GM18951 (cell line): ENCODE data around the gene IL1RL2.

Source experiments
- POLR2A ChIP-seq: IDR thresholded peaks from 4 replicates; pipeline ENCODE4 v1.6.1; 2011; ENCODE audit warnings: mild to moderate bottlenecking; ENCODE audit not compliant: insufficient read length, insufficient read depth; ENCODE audit errors: extremely low read depth
- in situ Hi-C: fragments of 300-500 bp; cut with MboI; formaldehyde crosslinking; loops from one replicate; pipeline ENCODE4 v1.12.0; 2022; ENCODE audit warnings: low sequenced_read_pairs, mixed read lengths, inconsistent platforms; ENCODE audit not compliant: unreplicated experiment

The IL1RL2 gene

DNA sequence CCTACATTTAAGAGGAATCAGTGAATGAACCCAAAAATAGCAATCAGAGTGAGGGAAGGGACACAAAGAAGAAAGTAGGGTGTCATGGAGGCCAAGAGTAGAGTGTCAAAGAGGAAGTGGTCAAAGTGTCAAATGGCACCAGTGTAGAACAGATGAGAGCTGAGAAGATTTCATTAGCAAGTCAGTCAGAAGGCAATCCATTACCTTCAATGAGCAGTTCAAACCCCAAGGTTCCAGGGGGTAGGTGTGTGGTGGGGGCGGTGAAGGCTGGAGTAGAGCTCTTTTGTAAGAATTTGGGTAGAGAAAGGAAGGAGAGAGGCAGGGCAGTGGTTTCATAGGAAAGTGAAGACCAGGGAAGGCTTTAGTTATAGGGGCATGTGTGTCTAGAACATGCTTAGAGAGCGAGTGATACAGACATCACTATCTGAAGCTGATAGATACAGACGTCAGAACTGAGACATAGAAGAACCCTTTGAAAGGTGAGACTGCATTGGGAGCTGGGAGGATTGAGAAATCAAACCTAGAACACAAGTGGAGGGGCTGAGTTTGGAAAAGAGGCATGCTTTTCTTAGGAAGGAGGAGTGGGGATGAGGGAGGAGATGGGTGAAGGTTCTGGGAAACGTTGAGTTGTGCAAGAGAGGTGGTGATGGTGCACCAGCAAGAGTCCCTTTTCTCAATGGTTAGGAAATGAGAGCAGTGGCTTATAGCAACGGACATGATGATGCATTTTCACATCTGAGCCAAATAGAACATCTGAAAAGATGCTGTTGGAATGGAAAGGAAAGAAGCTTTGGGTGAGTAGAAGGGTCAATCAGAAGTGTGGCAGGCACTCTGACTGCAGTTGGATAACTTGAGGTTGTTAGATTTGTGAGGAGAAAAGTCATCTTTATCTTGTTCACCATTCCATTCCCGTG, 75.7 kb downstream of the IL1RL2 start:
- in situ Hi-C loops: no loop called here
- TF ChIP-seq POLR2A: no peak

DNA sequence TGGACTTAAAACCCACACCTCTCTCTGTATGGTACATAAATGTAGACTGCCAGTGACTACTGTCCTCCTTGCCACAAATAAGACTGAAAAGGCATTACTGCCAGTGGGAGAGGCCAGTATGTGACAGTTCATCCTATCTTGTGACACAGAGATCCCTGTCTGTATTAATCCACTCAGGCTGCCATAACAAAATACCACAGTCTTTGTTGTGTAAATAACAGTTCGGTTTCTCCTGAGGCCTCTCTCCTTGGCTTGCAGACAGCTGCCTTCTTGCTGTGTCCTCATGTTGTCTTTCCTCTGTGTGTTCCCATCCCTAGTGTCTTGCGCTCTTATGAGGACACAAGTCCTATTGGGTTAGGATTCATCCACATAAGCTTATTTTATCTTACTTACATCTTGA, 78.1 kb downstream of the IL1RL2 start:
- in situ Hi-C loops: no loop called here
- no peak for TF ChIP-seq POLR2A

DNA sequence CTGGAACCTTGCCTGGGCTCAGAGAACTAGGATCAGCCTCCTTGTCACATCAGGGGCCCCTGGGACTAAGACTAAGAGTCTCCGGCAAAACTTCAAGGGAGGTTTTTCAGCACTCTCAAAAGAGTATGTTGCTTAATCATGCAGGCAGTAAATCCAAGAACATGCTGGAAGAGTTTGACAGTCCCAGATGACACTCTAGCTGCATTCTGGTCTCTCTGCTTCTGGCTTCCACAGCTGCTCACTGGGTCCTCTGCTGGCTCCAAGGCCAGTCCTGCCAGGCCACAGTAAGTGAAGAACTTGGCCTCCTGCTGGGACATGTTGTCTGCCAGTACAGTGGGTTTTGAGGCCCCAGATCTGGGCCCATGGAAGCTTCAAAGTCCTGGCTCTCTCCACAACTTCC, 79.4 kb downstream of the IL1RL2 start:
- in situ Hi-C loops: no loop called here
- no peak for TF ChIP-seq POLR2A

DNA sequence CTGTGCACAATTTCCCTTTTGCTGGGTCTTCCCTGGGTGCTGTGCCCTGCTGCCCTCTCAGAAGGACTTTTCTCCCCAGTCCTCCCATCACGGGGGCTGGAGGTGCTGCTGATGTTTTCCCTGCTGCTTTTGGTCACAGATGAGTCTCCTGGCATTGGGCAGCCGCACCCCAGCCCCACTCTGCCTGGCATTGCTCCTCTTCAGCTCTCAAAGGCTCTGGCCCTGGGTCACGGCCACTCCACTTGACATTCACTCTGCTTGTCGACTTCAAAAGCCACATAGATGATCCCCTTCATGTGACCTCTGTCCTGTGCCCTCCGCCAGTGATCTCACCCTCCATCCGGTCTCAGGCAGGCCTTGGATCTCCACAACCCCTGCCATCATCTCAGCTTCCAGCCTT, 81.0 kb downstream of the IL1RL2 start:
- in situ Hi-C loops: no loop called here
- TF ChIP-seq POLR2A: no peak

DNA sequence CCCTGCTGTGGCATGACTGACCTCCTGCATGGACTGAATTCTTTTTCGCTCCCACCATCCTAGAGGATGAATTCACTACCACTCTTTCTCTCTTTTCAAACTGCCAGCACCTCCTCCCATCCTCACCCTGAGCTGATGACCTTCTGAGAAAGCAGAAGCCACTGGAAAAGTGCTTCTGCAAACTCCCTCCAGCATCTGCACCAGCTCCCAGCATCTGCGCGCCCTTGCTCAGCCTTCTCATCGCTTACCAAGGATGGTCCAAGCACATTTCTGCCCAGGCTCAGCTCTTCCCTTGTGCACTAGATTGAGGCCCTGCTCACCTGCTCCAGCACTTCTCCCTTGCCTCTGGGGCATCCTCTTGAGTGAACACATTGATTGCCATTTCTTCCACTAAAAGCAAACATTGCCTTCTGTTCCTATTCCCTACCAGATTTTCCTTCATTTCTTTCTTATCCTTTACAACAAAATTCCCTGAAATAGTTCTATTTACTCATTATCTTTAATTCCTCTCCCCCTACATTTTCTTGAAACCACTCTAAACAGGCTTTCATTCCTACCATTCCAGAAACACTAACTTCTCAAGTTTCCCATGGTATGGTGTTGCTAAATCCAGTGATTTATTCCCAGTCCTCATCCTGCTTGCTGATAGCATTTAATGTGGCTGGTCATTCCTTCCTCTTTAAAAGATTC, 81.8 kb downstream of the IL1RL2 start:
- TF ChIP-seq POLR2A: no peak
- in situ Hi-C loops: no loop called here

DNA sequence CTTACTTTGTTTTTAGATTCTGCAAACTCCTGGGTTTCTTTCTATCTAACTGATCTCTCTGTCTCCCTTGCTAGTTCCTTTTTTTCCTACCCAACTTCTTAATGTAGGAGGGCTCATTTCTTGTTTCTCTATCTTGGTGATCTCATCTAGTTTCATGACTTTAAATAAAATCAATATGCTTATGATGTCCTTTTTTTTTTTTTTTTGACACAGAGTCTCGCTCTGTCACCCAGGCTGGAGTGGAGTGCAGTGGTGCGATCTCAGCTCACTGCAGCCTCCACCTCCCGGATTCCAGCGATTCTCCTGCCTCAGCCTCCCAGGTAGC, 82.3 kb downstream of the IL1RL2 start:
- TF ChIP-seq POLR2A: no peak
- in situ Hi-C loops: no loop called here

DNA sequence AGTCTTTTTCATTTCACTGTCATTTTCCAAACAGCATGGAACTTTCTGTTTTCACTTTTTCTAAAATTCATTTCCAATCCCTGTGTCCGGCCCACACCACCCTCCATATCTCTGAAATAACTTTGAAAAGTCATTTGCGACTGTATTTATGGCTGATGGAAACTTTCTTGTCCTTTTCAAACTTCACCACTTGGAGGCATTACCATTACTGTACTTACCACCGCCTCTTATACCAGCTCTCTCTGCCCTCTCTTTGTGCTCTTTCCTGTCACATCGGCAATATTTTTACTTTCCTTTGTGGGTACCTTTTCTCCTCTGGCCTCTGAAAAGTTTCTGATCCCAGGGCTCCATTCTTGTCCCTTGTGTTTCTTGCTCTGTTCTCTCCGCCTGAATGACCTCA, 85.0 kb downstream of the IL1RL2 start:
- in situ Hi-C loops: no loop called here
- TF ChIP-seq POLR2A: no peak

DNA sequence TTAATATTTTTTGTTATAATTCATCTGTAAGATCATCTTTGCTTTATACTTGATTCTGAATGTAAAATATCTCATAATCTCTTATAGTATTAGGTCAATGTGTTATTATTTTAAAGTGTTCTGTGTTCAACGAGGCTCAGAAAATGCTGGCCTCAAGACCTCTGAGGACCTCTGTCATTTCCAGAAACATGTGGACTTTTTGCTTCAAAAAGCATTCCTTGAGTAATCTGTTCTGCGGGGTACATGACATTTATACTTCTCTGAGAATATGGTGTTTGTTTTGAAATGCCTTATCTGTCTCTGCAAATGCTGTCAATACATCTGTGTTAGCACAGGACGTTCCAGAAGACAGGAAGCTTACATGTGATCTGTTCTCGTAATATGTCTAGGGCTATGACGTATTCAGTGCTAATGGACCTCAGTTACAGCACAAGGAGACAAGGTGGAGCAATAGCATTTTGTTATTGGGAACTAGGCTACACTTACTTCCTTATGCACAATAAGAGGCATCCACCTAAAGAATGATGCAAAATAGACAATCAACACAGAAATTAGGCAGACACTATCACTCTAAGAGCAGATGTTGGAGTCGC, 86.9 kb downstream of the IL1RL2 start:
- TF ChIP-seq POLR2A: no peak
- in situ Hi-C loops: no loop called here

DNA sequence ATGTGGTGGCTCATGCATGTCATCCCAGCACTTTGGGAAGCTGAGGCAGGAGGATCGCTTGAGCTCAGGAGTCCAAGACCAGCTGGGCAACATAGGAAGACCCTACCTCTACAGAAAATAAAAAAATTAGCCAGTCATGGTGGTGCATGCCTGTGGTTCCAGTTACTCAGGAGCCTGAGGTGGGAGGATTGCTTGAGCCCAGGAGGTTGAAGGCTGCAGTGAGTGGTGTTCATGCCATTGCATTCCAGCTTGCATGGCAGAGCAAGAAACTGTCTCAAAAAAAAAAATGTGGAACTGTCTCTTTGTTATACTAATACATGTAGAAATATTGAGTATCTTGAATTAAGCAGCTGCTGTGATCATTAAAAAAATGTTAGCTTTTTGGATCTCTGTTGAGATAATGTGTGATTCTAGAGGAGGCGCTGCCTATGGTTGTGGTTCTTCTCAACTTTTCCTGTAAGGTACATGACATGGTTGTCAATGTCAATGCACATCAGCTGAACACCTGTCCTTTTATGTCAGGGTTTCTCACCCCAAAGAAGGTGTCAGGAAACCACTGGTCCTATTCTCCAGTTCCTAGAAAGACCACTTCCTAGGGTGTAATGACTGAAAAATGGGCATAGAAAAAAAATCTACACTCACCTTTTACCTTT, 89.9 kb downstream of the IL1RL2 start:
- in situ Hi-C loops: no loop called here
- no peak for TF ChIP-seq POLR2A

DNA sequence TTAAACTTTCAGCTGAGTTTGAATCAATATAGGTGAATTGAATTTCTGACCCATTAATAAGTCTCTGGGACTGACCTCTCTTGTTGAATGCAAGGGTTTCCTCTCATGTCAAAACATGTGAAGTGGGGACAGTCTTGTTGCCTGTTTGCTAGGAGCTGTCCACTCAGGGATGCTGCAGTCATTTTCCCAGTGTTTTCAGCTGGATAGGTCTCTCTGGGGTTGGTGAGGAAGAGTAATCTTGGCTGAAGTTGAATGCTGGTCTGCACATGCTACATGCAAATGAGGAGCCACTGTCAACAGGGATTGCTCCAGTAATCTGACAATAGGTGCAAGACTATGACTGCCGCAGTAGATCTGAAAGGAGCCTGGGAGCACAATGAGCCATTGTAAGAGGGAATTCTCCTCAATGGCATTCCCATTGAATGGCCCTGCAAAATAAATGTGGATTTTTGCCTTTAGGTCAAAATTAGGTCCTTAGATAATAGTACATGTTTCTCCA, 90.4 kb downstream of the IL1RL2 start:
- TF ChIP-seq POLR2A: no peak
- in situ Hi-C loops: no loop called here

DNA sequence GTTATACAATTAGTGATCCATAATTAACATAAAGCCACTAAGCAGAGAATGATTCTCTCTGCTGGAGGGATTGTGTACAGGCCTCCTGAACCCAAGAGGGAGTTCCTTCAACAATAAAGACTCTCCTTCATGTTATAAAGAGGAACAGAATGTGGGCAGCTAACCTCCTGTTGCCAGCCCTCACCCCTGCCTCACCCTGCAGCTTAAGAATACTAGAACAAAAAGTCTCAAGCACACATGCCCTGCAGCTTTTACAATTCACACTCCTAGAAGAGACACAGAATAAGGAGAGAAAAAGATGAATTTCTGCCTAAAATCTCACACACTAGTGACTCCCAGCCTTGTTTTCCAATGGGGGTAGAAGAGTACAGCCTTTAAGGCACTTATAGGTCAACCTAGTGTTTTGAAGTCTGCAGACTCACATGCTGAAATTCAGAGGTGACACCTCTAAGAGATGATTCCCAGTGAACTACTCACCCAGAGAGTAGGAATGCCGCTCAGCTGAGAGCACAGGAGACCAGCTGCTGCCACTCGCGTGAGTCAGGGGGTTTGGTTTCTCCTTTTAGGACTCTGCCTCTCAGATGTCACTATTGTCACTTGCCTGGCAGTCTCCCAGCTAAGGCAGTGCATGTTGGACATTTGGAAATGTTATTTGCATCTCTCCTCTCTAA, 92.0 kb downstream of the IL1RL2 start:
- no peak for TF ChIP-seq POLR2A
- in situ Hi-C loops: no loop called here

DNA sequence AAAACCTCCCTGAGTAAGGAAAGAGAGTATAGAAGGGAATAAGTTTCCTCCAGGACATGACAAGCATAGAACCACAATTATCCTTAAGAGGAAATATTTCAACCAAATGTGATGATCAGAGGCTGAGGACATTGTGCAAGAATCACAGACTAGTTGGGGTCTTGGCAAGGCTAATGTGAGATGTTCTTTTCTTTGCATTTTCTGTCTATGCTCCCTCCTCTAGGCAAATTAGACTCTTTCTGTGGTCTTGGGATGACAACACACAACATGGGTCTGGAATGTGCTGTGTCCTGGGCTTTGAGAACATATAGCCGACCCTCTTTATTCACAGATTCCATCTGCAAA, 92.5 kb downstream of the IL1RL2 start:
- no peak for TF ChIP-seq POLR2A
- in situ Hi-C loops: no loop called here

DNA sequence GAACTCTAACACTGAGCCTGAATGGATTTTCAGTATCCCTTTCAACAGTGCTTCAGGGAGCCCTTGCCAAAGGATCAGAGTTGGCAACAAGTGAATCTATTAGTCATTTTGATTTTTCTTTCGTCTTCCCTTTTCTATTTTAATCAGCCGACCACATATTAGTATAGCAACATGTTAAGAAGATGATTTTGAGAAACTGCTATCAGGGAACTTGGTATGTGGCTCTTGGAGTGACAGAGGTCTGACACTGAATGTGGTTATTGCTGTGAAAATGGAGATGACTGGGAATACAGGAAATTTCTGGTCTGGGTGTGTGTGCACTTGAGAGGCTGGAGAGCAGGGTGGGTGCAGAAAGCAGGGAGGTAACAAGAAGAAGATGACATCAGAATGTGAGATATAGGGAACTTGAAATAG, 95.9 kb downstream of the IL1RL2 start:
- in situ Hi-C loops: no loop called here
- no peak for TF ChIP-seq POLR2A
